UCSD-AML1 (cell line): ENCODE measurements around the gene NEU2.
"Not testable (repeated sequence)": the region's sequence is repeated elsewhere in the genome, so short reads cannot be mapped to it uniquely, and the experiment has no call there.

Experiments
- DNase-seq: peaks from one replicate; lab custom pipeline; 2025; ENCODE audit not compliant: unreplicated experiment; lab: John Stamatoyannopoulos, UW

The NEU2 gene

GRCh38 chr2:233055362-233055761 is 22.9 kb downstream of the NEU2 start:
- DNase-seq = no peak

DNA sequence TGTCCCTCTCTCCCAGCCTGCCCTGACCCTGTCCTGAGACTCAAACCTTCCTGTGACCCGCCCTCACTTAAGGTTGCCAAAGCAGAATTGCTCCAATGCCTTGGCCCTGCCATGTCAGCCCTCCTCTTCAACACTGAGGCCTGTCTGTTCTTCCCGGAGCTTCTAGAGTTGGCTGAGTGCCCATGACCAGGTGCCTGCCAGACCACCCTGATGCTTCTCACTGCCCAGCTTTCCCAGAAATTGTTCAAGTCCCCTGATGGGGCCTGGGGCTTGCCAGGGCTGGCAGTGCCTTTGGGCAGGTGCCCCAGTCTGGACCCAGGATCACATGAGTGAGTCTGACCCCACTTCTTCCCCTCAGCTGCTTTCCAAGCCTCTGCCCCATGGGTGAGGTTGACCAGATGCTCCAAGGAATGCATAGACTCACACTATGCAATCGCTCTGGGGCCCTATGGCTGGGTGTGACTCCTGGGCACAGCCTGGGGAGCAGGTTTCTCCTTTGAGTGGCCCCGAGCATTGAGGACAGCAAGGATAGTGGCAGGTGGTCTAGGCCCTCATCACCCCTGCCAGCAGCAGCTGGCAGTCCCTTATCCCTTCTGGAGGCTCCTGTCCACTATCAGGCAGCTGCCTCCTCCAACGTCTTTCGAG is 24.6 kb downstream of the NEU2 start:
- no peak for DNase-seq

DNA sequence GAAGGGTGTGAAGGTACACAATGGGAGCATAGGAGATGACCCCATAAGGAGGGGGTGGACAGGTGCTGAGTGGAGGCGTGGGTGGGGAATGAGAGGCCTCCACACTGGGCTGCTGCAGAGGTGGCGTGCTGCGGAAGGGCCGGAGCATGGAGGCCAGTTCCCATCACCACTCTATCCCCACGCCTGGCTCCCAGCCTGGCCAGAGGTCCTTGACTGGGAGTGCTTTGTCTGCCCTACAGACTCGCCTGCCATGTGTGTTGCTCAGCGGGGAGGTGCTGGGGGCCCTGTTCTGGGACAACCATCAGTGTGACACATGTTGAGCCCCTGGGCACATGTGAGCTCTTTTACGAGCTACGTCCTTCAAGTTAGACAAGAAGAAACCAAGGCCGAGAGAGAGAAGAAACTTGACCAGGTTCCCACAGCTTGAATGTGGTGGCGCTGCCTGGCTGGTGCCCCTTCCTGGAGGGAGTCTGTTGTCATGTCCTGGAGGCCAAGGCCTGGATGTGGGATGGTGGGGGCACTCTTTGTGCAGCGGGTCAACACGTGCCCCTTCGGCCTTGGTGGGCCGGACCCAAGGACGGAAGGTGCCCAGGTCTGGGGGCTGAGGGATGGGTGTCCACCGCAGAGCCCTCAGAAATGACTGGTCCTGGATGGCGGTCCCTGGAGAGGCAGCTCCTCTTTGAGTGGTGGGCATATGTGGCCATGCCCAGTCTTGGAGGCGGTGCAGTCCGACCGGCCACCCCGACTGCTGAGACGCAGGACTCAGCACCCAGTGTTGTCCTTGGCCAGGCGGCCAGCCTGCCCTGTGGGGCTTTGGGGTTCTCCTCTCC is 26.5 kb downstream of the NEU2 start:
- no peak for DNase-seq

- DNase-seq = no peak
Measured at GRCh38 chr2:233059547-233059796, 27.0 kb downstream of the NEU2 start.

DNA sequence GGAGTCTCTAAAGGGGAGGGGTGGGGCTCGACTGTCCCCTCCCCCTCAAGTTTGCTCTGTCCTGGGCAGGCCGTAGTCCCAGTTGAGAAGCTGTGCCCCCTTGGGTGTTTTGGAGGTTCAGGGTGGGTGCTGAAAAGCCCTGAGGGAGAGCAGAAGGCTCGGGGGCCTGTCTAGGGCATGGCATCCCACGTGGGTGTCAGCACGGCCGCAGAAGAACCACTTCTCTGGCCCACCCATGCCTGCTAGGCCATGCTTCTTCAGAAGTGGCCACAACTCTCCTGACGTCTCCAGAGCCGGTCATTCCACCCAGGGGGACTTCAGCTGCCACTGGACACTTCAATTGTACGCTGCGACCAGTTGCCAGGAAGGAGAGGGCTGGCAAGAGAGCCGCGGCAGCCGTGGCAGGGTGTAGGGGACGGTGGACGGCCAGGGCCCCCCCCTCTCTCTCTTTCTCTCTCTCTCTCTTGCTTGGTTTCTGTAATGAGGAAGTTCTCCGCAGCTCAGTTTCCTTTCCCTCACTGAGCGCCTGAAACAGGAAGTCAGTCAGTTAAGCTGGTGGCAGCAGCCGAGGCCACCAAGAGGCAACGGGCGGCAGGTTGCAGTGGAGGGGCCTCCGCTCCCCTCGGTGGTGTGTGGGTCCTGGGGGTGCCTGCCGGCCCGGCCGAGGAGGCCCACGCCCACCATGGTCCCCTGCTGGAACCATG is 27.5 kb downstream of the NEU2 start, which contains the start of gene INPP5D:
INPP5D (plus strand) TSS at position 546 of the 704 bp plus-strand sequence; CDS start at position 683, 137 bp downstream.
- DNase-seq = peak; percentile 85

GRCh38 chr2:233060501-233060979 is 28.1 kb downstream of the NEU2 start:
- no peak for DNase-seq

- no peak for DNase-seq
Measured at GRCh38 chr2:233060980-233061590, 28.6 kb downstream of the NEU2 start.

DNA sequence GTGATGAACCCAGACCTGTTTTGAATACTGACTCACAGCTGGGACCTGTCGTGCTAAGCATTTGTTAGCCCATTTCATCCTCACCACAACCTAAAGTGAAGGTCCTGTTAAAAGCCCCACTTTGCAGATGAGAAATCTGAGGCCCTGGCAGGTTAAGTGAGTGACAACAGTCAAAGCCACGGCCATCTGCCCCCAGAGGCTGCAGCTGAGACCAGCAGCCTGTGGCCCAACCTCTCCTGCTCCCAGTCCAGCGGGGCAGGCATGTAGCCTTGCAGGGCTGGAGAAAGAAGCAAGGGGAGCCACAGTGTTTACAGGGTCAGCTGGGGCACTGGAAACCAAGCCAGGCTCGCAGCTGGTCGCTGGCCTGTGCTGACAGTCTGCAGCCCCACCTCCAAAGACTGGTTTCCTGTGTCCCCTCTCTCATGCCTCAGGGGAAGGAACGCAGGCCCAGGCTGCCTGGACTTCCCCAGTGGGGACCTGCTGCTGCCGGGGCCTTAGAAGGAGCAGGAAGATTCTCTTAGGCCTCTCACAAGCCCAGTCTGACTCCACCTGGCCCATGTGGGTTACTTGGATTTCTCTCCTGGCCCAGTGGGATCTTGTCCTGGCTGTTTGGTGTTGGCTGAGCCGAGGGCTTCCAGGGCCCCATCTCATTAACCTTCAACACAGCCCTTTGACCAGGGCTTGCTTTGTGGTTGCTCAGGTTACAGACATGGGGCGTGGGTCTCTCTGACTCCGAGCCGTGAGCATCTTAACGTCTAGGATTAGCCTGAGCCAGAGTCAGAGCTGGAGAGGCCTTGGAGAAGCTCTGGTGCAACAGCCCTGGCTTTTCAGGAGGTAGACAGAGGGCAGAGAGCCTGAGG is 29.3 kb downstream of the NEU2 start:
- DNase-seq = peak; percentile 47

- no peak for DNase-seq
Measured at GRCh38 chr2:233062451-233062850, 30.0 kb downstream of the NEU2 start.

DNA sequence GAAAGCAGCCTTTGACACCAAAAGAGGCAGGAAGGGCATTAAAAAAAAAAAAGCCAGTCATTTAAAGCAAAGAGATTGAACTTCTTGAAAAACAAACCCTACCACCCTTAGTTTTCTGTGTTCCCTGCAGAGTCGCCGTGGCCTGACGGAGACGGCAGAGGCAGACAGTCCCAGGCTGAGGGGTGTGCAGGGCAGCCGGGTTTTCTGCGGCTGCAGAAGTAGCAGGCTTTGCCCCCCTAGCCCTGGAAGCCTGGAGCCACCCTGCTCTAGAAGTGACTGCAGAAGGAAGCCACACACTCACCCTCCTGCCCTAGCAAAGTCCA is 30.4 kb downstream of the NEU2 start:
- DNase-seq = no peak

GRCh38 chr2:233063269-233063975 is 30.9 kb downstream of the NEU2 start:
- DNase-seq = no peak

DNA sequence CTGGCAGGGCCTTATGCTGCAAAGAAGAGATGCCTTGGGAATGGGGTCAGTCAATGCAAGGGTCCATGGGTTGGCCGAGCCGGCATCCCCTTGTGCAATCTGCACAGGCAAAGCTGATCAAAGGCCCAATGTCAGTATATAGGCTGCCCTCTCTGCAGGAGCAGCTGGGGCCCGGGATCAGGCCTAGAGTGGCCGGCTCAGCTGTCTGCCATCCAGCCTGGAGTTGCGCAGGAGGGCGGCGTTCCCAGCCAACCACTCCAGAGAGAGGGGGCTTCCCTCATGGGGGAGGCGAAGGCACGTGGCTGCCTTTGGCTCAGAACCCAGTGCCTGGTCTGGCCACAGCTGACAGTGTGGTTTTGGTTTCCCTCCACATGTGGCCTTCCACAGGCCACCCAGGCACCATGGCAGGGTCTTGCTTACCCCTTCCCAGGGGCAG is 31.5 kb downstream of the NEU2 start:
- DNase-seq = no peak

- DNase-seq = no peak
Measured at GRCh38 chr2:233064530-233065199, 32.2 kb downstream of the NEU2 start.

DNA sequence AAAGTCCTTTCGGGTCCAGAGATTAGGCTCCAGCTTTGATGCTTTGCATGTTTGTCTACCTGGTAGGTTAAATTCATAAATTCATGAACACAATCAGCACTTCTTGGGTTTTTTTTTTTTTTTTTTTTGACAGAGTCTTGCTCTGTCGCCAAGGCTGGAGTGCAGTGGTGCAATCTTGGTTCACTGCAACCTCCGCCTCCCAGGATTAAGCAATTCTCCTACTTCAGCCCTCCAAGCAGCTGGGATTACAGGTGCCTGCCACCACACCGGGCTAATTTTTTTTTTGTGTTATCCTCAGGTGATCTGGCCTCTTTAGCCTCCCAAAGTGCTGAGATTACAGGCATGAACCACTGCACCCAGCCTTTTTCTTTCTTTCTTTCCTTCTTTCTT is 32.7 kb downstream of the NEU2 start:
- DNase-seq = not testable (repeated sequence)

DNA sequence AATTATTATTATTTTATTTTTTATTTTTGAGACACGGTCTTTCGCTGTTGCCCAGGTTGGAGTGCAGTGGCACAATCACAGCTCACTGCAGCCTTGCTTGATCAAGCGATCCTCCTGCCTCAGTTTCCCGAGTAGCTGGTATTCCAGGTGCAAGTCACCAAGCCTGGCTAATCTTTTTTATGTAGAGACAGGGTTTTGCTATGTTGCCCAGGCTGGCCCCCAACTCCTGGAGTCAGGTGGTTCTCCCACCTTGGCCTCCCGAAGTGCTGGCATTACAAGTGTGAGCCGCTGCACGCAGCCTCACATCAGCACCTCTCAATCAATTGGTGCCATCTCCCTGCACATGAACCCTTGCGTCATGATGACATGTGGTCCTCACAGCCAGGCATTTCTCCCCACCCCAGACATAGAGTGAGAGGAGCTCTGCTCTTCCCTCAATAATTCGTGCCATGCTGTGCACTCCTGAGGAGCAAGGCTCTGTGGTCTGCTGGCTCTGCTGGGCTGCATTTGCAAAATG is 33.5 kb downstream of the NEU2 start:
- DNase-seq = no peak

DNA sequence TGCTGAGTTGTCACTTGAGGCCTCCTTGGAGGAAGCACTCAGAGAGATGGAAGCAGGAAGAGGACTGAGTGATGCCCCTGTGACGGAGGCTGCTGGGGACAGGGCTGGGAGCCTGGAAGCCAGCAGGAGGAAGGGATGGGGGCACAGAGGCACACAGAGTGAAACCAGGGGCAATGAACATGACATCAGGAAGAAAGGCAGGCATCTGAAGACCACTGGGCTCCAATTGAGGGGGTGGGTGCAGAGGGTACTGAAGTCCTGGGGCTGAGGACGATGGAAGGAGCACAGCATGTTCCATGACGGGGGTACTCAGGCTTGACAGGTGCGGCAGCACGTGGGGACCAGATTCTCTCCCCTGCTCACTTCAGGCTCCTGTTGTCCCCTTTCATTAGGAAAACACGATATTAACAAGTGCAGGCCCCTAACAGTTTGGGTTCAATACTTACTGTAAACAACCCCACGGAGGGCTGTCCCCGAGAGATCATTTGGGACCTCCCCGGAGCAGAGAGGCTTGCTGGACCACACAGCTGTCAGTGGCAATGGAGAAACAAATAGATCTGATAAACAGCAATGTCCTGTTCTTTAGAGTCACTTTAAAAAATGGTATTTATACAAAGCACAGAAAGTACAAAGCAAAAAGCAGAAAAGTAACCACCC is 36.4 kb downstream of the NEU2 start:
- no peak for DNase-seq

DNA sequence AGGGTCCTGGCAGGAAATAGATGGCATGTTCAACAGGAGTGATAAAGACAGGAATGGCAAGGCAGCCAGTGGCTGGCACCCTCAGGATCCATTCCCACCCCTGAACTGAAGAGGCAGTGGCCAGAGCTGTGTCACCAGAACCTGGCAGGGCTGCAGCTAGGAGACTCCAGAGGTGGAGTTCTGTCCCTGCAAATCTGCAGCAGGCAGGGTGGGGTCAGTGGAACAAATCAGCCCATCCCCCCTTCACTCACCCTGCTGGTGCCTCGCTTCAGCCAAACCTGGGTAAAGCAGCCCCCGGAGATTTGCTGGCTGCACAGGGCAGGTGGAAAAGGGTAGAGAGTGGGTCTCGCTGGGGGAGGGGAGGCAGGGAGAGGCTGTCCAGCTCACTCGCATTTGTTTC is 40.4 kb downstream of the NEU2 start:
- DNase-seq = no peak

GRCh38 chr2:233074106-233074505 is 41.6 kb downstream of the NEU2 start:
- DNase-seq = no peak
